HG03571 (cell line): ENCODE measurements around the gene KDM2A.
A peak's percentile ranks its signal among the peaks of the same experiment; 100 is the strongest.
"Not testable (repeated sequence)": the region's sequence is repeated elsewhere in the genome, so short reads cannot be mapped to it uniquely, and the experiment has no call there.

Experiments
- ATAC-seq: cut with Tn5 transposase; IDR thresholded peaks from one replicate; pipeline ENCODE4 v1.9.1; 2021; ENCODE audit not compliant: unreplicated experiment

The KDM2A gene

DNA sequence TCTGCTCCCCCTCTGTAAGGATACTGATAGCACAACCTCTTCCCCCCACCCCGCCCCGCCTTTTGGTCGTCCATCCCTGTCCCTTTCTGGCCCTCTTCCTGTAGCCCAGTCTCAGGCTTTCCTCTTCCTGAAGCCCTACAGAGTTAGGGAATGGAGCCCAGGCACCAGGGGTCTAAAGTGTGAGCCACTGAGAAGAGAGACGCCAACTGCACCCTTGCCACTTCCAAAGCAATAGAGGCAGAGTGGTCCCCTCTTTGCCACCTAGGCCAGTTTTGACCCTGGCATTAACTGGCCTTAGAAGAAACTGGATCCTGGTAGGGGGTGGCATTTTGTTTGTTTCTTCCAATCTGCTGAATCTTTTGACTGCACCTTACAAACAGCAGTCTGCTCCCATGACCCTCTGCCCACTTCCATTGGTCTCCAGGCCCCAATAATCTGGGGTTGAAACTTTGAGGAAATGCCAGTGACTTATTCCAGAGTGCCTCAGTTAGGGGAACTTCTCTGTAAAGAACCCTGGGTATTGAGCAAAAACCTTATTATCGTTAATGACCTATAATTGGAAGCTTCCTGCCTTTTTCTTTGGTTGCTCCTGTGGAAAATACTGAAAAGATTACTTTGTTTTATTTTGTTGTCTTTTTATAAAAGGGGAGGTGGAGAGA, 137.5 kb downstream of the KDM2A start:
- no peak for ATAC-seq

DNA sequence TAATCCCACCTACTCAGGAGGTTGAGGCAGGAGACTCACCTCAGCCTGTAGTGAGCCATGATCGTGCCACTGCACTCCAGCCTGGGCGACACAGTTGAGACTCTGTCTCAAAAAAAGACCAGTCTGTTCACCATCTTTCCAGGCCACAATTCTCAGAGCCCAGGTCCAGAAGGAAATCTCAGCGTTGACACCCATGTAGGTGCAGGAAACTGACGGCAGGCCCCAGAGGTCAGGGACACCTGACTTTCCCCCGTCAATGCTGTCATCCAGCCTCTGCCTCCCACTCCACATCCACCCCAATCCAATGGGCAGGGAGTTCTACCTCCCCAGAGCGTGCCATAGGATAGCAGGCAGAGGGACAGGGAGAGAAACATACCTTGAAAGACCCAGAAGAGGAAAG, 141.3 kb downstream of the KDM2A start:
- no peak for ATAC-seq

DNA sequence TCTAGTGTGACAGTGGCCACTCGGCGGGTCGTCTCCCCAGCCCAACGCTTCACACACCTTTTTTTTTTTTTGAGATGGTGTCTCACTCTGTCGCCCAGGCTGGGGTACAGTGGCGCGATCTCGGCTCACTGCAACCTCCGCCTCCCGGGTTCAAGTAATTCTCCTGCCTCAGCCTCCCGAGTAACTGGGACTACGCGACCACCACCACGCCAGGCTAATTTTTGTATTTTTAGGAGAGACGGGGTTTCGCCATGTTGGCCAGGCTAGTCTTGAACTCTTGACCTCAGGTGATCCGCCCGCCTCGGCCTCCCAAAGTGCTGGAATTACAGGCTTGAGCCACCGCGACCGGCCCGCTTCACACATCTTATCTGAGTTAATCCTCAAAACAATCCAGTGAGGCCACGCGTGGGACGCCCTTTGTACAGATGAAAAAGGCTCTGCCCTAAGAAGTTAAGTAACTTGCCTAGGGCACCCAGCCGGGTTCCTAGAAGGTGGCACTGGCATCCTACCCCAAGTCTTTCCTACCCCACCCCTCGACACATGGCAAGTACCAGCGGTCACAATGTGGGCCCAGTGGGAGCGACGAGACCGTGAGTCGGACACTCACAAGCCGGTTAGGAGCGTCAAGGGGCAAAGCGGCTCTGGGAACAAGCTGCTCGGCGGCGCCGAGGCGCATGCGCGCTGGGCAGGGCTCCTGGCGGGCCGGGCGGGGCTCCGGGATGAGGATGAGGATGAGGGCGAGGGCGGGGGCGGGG, 142.0 kb downstream of the KDM2A start:
- ATAC-seq: not testable (repeated sequence)

DNA sequence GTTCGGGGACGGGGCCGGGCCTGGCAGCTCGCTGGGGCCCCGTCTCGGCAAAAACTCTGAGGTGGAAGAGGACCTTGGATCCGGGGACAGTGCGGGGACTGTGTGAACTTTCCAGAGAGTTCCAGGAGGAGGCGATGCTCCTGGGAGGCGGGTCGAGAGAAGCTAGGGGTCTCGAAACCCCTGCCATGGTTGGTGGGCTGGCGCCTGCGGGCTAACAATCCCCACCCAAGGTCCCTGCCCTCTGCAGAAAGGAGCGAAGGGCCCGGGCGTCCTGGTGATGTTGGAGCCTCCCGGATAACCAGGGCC, 142.5 kb downstream of the KDM2A start:
- no peak for ATAC-seq

DNA sequence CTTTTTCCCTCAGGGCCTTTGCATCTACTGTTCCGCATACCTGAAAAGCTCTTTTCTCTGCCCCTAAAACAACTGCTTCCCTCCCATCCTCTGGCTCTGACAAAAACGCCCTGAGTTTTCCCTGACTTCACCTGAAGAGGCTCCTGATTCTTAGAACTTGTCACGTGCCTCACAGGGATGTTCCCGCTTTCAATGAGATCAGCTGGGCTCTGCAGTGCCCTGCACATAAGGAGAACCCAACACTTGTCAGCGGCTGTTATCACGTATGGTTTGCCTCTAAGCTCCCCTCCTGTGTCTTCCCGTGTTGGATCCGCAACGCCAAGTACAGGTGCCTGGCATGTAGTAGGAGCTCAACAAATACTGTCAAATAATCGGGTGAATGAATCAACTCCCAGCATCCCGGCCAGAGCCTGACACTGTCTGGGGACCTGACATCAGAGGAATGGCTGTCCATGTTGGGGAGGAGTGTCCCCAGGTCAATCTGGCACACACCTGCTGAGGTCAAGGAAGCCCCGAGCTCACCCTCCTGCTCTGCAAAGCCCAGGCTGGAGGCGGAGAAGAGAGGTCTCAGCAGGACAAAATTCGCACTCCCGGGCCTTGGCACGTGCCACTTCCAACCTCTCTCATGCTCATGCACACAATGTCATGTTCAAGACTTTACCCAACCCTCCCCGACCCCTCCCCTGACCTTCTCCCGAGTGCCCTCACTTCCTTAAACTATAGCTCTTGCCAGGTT, 143.1 kb downstream of the KDM2A start:
- no peak for ATAC-seq

DNA sequence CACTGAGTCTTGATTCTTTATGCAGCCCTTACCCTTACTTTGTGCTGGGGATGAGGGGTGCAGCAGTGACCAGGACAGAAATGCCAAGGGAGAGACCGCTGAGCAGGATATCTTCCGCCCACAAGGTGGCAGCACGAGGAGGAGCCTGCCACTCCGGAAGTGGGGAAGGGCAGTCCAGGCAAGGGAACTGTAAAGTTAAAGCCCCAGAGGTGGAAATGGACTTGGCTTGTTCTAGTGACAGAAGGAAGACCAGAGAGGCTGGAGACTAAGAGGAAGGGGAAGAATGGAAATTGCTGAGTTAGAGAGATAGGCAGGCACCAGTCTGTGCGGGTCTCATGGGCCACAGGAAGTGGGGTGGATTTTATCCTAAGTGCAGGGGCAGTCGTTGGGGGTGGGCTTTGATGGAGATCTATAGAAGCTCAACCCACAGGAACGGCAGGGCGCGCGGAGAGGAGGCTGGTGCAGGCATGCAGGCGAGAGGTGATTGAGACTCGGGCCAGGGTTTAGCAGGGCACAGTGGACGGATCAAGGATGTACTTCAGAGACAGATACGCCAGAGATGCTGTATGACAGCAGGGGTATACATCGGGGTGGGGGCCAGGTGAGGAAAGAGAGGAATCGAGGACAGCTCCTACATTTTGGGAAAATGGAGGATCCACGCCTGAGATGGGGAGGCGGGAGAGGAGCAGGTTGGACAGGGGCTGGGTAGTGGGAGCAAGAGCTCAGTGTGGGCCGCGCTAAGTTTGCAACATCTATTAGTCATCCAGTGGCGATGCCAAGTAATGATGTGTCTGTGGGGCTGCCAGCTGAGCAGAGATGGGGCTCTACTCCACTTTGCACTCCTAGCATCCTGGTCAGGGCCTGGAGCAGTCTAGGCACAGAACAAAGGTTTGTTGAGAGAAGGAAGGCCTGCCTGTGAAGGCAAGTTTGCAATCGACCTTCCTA, 143.9 kb downstream of the KDM2A start:
- no peak for ATAC-seq

DNA sequence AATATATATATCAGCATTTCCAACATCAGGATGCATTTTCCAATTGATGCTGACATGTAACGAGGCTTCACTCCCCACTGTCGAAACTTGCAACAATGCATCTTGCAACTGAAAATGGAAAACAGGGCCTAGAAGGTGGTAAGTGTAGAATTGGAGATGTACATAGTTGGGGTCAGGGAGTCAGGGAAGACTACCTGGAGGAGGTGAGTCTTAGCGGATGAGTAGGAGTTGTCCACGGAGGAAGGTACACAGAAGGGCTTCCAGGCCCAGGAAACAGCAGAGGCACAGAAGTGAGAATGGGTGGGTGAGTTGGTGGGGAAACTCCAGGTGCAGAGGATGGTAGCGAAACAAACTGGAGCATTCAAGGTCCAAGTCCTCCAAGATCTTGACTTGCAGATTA, 145.2 kb downstream of the KDM2A start:
- ATAC-seq: no peak

DNA sequence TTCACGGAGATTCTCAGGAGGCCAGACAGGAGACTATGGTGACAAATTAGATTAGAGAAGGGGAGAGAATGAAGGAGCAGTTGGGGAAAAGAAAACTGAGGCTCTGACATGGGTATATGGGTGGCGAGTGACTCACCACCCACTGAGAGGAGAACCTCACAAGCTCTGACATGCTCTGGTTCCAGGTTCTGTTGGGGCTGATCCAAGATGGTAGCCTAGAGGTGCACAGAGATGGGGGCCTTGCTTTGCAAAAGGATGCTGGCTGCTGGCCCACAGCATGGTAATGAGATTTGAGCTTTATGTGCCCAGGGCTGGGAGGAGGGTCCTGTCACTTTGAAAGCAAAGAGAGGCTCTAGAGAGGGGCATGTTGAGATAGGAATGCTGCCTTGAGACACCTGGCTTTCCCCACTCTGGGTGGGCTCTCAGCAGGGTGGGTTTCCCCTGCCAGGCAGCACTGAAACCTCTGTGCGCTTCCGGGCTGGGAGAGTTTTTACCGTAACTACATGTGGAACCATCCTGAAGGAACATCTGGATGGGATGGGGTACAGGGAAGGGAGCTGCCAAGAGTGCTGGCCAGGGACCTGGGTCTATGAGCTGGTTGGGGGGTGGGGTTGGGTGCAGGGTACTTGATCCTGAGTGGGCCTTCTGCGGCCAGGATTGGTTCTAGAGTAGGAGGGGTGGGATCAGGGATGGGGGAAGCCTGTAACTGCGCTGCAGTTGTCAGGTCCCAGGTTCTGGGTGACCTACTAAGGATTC, 146.0 kb downstream of the KDM2A start:
- ATAC-seq: no peak

DNA sequence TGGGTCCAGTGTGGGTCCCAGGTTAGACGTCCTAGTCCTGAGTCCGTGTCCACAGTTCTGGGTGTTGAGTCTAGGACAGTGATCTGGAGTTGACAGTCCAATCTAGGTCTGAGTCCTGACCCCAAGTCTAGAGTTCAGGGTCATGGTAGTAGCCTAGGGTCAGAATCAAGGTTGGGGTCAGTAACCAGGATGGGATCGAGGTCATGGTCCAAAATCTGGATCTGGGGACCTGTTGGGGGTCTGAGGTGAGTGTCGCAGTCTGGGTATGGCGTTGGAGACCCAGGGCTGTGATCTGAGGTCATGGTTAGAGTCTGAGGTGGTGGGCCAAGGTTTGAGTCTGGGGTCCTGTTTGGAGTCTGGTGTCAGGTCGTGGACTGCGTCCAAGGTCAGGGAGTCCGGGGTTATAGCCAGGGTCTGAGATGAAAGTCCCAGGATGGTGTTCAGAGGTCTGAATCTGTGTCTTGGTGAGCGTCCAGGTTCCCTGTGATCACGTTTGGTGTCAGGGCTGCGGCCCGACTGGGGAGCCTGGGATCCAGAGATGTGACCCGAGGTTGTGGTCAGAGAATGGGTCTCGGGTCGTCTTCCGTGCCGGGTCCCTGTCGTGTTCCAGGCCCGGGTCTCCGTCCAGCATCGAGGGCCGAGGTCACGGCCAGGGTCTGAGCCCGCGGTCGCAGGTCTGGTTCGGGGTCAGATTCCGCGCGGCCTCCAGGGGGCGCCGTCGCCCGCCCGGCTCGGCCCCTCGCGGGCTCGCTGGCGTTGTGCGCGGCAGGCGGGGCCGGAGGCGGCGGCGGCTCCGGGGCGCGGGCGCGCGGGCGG, 146.8 kb downstream of the KDM2A start:
- peak; percentile 36 for ATAC-seq

DNA sequence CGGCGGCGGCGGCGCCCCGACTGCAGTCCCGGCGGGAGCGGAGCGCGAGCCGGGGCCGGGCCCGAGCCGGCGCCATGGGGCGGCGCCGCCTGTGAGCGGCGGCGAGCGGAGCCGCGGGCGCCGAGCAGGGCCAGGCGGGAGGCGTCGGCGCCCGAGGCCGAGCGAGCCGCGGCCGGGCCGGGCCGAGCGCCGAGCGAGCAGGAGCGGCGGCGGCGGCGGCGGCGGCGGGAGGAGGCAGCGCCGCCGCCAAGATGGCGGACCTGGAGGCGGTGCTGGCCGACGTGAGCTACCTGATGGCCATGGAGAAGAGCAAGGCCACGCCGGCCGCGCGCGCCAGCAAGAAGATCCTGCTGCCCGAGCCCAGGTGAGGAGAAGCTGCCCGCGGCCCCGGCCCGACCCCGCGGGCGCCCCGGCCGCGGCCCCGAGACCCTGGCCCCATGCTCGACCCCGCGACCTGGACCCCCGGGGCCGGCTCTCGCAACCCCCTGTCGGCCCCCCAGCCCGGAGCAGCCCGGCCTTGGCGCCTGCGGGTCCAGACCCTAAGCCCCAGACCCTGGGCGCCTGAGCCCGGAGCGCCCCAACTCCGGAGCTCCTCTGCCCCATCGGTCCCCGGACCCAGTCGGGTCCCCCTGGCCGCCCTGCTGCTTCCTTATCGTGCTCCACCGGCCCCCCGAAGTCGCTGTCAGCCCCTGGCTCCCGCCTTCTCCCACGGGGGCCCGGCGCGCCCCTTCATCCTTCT, 147.6 kb downstream of the KDM2A start, which contains the start of gene GRK2:
GRK2 (plus strand) TSS at position 25 of the 739 bp plus-strand sequence; CDS start at position 252, 227 bp downstream.
- peak; percentile 13 for ATAC-seq

DNA sequence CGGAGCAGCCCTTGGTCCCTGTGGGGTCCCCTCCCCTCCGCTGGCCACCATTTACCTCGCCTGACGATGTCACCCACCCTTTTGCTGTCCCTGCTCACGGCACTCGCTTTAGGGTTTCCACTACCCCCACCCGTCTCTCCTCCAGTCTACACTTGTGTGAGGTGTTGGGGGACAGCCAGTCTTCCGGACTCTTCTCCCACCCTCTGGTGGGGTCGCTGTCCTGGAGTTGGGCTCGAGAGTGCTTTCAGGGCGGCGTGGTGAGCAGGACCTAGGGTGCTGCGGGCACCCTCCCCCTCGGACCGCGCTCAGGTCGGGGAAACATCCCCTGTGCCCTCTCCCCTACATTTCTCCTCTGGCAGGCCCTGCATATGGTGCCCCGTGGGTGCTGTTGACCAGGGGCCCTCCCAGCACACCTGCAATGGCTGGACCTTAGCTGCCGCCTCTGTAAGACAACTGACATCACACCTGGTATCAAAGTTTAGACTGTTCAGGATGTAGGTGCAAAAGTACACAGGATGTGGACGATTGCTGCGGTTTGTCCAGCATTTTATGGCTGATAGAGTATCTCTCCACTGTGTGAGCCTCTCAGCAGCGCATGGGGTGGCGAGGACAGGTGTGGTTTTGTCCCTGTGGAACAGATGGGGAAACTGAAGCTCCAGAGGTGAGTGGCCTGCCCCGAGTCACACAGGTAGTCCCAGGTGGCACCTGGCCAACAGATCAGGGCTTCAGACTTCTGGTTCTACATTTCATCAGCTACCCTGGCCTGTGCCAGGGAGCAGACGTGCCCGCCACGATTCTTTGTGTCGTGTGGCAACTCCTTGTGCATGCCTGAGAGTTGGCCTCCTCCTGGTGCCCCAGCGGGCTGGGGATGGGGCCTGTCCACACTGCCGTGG, 148.4 kb downstream of the KDM2A start:
- no peak for ATAC-seq

DNA sequence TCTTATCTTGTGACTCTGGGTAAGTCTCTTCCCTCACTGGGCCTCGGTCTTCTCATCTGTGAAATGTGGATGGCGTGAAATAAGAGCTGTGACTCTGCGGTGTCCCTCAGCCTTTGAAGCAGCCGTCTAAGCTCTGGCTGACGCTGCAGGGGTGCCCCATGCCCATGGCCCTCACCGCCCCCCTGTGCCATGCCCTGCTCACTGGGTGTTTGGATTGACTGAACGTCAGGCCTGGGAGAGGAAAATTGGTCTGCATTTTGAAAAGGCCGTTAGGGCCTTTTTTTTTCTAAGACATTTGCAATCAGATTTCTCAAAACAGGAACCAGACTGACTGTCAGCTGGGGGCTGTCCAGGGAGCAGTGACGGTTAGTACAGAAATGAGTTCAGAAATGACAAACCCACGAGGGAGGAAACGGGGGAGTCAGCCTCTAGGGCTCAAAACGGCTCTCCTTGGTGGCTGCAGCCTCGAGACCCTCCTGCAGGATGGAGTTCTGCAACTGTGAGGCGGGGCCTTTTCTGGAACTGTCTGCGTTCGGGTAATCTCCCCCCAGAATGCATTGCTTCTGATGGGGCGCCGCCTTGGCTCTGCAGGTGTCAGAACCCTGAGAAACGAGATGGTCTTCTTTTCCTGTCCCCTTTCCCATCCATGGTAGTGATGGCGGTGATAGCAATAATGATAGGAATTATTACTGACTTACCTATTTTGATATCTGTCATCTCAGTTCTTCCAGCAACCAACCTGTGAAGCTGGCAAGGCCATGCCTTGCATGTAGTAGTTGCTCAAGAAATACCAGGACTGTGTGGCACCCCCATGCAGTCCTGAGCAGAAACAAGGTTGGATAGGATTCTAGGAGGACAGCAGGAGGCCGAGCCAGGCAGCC, 149.3 kb downstream of the KDM2A start:
- ATAC-seq: peak; percentile 36

DNA sequence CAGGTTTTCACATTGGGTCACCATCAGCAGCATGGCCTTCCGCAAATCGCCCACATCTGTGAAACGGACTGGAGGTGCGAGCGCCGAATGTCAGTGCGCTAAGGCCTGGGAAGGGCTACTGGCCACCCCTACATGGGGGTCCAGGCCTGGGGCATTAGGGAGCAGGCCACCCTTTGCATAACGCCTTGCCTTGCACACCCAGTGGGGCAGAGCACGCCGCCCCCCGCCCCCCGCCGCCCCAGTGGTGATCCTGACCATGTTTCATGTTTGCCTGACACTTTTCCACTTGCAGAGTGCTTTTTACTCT, 149.9 kb downstream of the KDM2A start:
- no peak for ATAC-seq

DNA sequence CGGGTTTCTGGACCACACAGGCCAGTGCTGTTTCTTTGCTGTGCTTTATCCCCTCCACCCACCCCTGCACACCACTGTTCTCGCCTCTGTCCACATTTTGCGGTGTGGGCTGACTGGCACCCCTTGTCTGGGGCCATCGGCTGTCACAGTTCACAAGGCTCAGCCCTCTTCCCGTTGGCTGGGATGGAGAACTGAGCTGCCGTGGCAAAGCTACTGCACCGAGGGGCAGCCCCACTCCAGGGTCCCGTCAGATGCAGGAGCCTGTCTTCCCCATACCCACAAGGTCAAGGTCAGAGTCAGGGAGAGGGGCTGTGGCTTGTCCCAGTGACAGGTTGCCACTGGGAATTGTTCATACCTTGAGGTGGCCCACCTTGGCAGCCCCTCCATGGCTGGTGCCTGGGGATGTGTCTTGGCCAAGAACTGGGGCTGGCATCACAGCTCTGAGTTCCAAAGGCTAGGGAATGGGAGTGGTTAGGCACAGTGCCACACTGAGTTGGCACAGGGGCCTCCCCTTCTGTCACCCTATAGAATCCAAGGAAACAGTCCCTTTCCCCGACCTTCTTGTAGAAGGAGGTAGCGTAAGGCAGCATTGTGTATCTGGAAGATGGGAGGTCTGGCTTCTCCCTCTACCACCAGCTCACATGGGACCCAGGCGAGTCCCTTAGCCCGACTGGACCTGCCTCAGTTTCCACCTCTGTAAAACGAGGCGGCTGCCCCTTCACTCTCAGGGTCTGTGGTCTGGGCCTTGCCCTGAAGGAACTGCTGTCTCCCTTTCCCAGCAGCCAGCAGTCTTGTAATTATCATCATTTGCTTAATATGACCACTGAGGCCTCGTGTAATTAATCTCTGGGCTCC, 150.6 kb downstream of the KDM2A start:
- no peak for ATAC-seq

DNA sequence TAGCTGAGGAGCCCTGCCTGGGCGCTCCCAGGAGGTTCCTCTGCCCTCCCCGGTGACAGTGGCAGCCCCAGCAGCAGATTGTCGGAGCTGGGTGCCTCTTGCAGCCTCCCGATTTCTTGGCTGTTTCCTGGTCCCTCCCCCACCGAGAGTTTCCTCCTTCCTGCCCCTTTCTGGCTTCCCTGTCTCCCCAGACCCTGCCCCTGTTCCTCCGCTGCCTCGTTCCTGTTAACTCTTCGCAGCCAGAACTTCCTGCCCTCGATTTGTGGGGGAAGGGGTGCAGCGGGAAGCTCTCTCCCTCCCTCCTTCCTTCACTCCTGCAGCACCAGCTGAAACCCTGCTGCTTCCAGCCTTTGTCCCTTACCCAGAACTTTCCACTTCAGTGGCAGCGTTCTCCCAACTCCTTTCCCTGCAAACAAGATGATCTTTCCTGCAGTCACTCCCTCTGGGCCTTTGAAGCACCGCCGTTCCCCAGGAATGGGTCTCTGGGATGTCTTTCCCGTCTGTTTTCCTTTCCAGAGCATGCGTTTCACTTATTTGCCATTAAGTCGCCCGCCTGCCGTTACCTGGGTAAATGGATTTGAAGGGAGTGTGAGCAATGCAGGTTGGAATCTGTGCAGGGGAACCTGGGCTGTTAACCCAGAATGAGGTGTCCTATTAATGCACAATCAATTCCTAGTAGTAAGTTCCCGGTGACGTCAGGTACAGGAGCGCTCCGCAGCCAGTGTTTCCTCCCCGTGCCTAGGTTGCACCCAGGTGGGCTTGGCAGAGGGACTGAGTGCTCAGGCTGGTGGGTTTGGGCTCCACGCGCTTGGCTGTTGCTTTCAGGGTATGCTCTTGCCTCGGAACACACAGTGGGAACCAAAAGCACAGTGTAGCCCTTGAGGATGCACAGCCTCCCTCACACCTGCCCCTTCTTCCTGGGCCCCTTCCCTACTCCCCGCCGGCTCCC, 151.5 kb downstream of the KDM2A start:
- no peak for ATAC-seq
